ENCODE measurements around the gene SLC8A1.

SLC8A1 gene

DNA sequence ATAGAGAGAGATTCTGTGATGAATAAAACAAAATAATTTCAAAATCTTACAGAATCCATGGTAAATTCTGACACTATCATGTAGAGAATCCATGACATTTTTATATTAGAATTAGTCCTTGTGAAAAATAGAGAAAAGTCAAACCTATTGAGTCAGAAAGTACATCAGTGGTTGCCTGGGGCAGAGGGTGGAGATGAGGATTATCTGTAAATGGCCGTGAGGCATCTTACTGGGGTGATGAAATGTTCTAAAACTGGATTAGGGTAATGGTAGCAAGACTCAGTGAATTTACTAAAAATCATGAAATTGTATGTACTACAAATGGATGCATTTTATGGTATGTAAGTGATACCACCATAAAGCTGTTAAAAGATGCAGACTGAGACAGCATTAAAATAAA, 323.1 kb downstream of the SLC8A1 start:
- no peak for DNase-seq

- DNase-seq: no peak
Observed at GRCh38 chr2:40127890-40128557, 323.9 kb downstream of the SLC8A1 start.

- no peak for DNase-seq
Observed at GRCh38 chr2:40127146-40127545, 324.7 kb downstream of the SLC8A1 start.

- DNase-seq: no peak
Observed at GRCh38 chr2:40126006-40126405, 325.9 kb downstream of the SLC8A1 start.

DNA sequence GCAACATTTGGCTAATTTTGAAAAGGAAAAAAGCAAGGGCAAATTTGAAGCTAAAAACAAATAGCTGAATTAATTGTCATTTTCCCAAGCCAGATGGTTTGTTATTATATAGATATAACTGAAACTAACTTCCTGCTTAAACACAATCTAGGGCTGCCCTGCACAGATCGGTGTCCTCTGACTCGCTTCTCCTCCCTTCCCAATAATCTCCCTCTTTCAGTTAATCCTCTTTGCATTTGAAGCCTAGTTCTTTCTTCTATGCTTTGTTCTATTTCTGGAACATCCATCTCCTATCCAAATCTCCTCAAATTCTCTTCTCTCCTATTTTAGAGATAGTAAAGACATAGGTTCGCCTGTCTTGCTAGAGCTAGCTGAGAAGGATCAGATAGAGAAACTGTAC, 328.1 kb downstream of the SLC8A1 start:
- no peak for DNase-seq

DNA sequence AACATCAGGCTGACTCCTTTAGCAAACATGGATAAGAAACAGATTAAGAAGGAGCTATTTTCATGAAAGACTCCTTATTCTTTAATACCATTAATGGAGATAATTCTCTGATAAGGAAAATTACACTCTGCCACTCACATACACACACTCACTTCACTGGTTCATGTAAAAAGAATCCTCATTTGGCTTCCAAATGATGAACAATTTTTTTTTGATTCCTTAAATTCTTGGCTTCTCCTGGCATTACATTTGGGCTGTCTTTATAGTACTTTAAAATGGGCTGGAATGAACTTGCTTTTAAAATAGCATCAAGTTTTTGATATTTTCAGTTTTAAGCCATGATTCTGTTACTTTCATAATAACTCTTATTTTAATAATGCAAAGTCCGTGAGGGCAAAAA, 328.6 kb downstream of the SLC8A1 start:
- no peak for DNase-seq

GRCh38 chr2:40120957-40121356, 330.9 kb downstream of the SLC8A1 start:
- DNase-seq: no peak

DNA sequence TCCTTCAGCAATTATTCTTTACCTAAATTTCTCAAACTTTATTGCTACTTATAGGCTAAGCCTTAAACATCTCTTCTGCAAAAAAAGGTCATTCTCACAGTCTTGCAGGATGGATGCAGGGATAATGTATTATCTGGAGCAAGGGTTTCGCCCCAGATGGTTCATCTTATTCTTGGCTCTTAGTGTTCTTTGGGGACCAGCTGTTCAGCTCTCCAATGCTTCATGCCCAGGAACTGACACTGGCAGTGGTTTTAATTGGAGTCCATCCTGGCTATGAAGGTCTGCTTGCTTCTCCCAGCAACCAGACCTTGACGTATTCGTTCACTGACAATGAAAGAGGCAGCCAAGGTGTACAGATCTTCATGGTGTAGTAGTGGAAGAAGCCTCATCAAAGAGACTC, 331.9 kb downstream of the SLC8A1 start:
- DNase-seq: no peak

GRCh38 chr2:40118622-40119021, 333.3 kb downstream of the SLC8A1 start:
- no peak for DNase-seq

- DNase-seq: no peak
Observed at GRCh38 chr2:40115894-40116293, 336.0 kb downstream of the SLC8A1 start.

DNA sequence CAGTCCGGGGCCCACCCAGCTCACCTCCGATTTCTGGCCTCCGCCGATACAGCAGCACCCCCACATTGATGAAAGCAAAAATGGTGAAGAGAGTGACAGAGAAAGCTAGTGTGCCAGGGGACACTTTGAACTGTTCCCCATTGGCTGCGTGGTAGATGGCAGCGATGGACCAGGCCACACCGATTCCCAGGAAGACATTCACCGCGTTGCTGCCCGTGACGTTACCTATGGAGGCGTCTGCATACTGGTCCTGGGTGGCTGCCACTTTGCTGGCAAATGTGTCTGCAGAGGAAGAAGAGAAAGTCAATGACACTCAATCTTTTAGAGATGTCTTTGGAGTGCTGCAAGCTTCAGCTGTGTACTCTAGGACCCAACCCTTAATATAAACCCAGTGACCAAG, 336.5 kb downstream of the SLC8A1 start:
- no peak for DNase-seq

GRCh38 chr2:40113997-40114396, 337.9 kb downstream of the SLC8A1 start:
- no peak for DNase-seq

DNA sequence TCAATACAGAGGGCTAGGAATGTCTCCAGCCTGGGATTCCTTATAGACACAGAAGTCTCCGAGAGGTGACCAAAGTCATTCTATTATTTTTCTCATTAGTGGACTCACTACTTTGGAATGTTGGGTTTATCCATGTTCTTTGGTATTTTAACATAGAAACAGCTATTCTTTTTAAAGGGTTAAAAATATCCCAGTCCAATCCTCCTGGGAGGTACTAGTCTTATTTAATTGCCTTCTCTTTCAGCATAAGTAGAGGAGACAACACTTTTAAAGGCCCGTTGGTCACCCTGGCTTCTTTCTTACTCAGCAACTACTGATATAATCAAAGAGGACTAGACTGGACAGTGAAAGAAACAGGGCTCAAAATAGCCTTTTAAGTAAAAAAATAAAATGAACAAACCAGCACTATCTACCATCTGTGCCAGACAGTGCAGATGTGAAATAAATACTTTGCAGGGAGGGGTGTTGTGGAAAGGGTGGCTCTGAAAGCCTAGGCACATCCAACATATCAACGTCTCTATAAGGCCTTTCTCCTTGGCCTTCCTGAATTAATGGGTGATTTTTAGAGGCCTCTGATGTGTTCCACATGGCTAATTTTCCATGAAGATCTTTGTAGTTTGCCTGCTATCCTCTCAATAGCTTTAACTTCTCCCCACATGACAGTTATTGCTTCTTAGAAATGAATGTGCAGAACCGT, 338.5 kb downstream of the SLC8A1 start:
- DNase-seq: no peak

GRCh38 chr2:40109381-40109780, 342.5 kb downstream of the SLC8A1 start:
- no peak for DNase-seq

DNA sequence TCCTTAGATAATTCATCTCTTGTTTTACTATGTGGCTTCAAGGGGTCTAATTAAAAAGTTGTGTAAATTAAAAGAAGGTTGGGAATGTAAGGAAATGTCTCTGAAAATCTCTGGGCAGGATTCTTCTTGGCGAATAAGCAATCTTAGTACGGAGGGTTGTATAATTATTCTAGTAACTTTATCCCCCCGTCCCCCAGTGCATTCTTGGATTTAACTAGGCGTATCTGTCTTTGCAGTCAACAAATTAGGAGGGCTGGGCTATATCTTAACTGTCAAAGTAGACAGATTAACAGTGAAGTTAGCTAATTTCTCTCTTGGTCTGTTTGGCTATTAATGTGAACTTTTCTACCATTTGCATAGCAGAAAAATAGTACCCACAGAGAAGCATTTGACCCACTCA, 343.0 kb downstream of the SLC8A1 start:
- DNase-seq: no peak

DNA sequence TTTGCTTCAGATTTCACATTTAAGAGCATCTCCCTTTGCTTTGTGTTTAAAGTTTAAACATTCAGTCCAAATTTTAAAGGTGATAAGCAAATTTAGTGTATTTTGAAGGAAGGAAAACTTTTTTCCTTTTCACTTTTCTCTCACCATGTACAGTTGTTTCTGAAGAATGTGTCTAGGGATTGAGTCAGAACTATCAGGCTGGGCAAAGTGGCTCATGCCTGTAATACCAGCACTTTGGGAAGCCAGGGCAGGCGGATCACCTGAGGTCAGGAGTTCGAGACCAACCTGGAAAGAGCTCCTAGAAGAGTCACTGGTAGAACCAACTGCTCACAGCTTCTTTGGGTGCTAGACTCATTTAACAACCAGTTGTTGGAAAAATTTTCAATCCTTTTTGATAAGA, 345.8 kb downstream of the SLC8A1 start:
- DNase-seq: no peak

DNA sequence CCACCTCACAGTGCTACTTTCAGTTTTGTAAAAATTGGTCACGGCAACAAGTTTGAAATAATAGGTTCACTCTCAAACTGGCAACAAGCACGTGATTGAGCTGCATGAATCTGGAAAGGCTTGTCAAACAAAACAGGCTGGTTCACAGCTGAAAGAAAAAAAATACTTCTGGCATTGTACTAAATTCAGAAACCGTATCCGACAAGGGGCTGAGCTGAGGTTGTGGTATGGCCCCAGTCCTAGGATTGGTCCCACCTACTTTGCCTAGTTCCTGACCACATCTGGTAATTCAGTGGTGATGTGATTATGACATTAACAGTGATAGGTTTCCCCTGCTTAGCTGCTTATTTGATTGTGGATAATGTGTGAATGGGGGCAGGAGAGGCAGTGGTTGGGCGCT, 346.3 kb downstream of the SLC8A1 start:
- no peak for DNase-seq

- DNase-seq: no peak
Observed at GRCh38 chr2:40103590-40103989, 348.3 kb downstream of the SLC8A1 start.

DNA sequence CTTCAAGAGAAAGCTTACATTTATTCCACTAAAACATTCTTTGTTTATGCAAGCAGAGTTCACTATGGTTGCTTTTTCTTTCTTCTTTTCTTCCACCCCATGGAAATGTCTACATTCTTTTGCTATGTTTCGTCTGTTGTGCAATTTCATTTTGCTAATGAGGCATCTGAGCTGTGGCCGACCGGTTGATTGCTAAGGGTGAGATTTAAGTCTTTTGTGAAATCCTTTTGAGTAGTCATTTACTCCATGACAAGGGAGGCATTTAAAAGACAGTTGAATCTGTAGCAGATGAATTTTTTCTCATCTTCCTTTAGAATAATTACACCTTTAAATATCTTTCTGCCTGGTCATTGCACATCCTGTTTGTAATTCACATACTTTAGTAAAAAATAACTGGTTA, 348.7 kb downstream of the SLC8A1 start:
- DNase-seq: no peak

DNA sequence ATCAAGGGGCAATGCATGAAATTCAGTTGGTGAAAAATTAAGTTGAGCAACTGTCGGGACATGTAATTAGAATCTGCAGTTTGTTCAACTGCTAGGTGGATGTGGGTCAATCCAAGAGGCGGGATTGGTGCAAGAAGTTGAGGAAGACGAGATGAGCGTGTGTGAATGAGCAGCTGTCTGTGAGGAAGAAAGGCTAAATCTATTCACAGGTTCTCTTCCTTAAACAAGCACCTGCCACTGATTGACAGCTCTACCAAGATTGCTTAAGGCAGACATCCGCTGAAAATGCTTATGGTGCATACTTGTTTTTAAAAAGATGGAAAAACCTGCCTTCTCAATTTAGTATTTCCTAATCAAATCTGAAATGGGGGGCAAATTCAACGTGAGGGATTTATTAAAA, 349.4 kb downstream of the SLC8A1 start:
- no peak for DNase-seq

GRCh38 chr2:40101131-40101575, 350.7 kb downstream of the SLC8A1 start:
- no peak for DNase-seq

GRCh38 chr2:40100676-40101075, 351.2 kb downstream of the SLC8A1 start:
- no peak for DNase-seq

- DNase-seq: no peak
Observed at GRCh38 chr2:40098786-40099470, 353.0 kb downstream of the SLC8A1 start.
